Endothelial cell of umbilical vein (primary cell): ENCODE data around the gene PPP1R7. TPM values are rescaled to one million over a fixed set of nuclear protein-coding genes. Genes with fewer than 3 reads are reported as not detected.
A peak's percentile ranks its signal among the peaks of the same experiment; 100 is the strongest.
"Not testable (repeated sequence)": the region's sequence is repeated elsewhere in the genome, so short reads cannot be mapped to it uniquely, and the experiment has no call there.

ENCODE experiments used
- BruUV-seq: library from RNA; stranded (reverse); fragments of 400-500 nt; replicated peaks from 2 replicates; lab custom pipeline; 2021; lab: Mats Ljungman, UMichigan
- CTCF ChIA-PET: fragments of 300-600, 350-600 bp; sonication (Branson Sonifier 250); formaldehyde crosslinking; loops from one replicate; lab custom pipeline; 2021; ENCODE audit warnings: antibody characterized with exemption, inconsistent platforms; lab: Charles Lee
- POLR2A ChIA-PET: fragments of 300-600, 350-600 bp; sonication (Branson Sonifier 250); formaldehyde crosslinking; loops from one replicate; lab custom pipeline; 2021; ENCODE audit warnings: antibody characterized with exemption, inconsistent platforms; lab: Charles Lee
- DNase-seq: peaks from one replicate; pipeline ENCODE4 v3.0.0-alpha.2; 2011; ENCODE audit warnings: low read depth, low spot score
- FAIRE-seq: peaks from 2 replicates; lab custom pipeline; 2011; peaks lifted over from hg19 to GRCh38; lab: Jason Lieb, UNC
- H2AFZ ChIP-seq: 2 replicates; pipeline ENCODE4 v1.6.0; 2012; ENCODE audit warnings: low read depth, low read length, control low read depth, inconsistent platforms
- H3K27ac ChIP-seq: 2 replicates; pipeline ENCODE4 v1.5.1; 2011; ENCODE audit warnings: low read depth, mild to moderate bottlenecking, control low read depth, low read length, moderate library complexity; ENCODE audit not compliant: insufficient read depth
- H3K27me3 ChIP-seq, 2 experiments: 2 replicates each; pipeline versions ENCODE4 v1.6.0 to v1.6.1; 2011; ENCODE audit warnings: low read length in 2 of 2, mixed read lengths in 1 of 2; ENCODE audit not compliant: control insufficient read depth in 2 of 2, insufficient read depth in 2 of 2
- H3K36me3 ChIP-seq, 2 experiments: 2 replicates in 1 of 2; 3 replicates in 1 of 2; pipeline ENCODE4 v1.5.1; 2011; ENCODE audit warnings: low read length in 2 of 2, mild to moderate bottlenecking in 1 of 2, moderate library complexity in 1 of 2; ENCODE audit not compliant: control insufficient read depth in 2 of 2, insufficient read depth in 2 of 2; ENCODE audit errors: extremely low read depth in 1 of 2
- H3K4me1 ChIP-seq: 3 replicates; pipeline ENCODE4 v1.5.1; 2011; ENCODE audit warnings: mild to moderate bottlenecking, low read length; ENCODE audit not compliant: control insufficient read depth, insufficient read depth; ENCODE audit errors: extremely low read depth
- H3K4me2 ChIP-seq: 2 replicates; pipeline ENCODE4 v1.6.1; 2011; ENCODE audit warnings: low read length, control low read depth, mixed read lengths; ENCODE audit not compliant: insufficient read depth
- H3K4me3 ChIP-seq, 3 experiments: fragments of 200-600 bp in 1 of 3; sonication (generic), shearing (Covaris generic) in 1 of 3; replicated peaks in 1 of 3; 2 replicates each; pipeline ENCODE4 v1.5.1; 2011 to 2016; ENCODE audit warnings: control low read depth in 3 of 3, low read length in 3 of 3, mild to moderate bottlenecking in 2 of 3, inconsistent platforms in 1 of 3, low read depth in 1 of 3, moderate library complexity in 1 of 3; ENCODE audit not compliant: insufficient read depth in 1 of 3
- H3K79me2 ChIP-seq: 2 replicates; pipeline ENCODE4 v1.6.0; 2012; ENCODE audit warnings: low read length, inconsistent platforms; ENCODE audit not compliant: control insufficient read depth, insufficient read depth
- H3K9ac ChIP-seq: replicated peaks from 2 replicates; pipeline ENCODE3; 2011; ENCODE audit warnings: low read length, control low read depth; ENCODE audit not compliant: insufficient read depth; ENCODE audit errors: extremely low read depth
- H3K9me1 ChIP-seq: replicated peaks from 3 replicates; pipeline ENCODE4 v1.6.0; 2011; ENCODE audit warnings: mild to moderate bottlenecking, low read length; ENCODE audit not compliant: control insufficient read depth, insufficient read depth; ENCODE audit errors: extremely low read depth
- H3K9me3 ChIP-seq: replicated peaks from 2 replicates; pipeline ENCODE4 v1.5.1; 2012; ENCODE audit warnings: low read length, inconsistent platforms; ENCODE audit not compliant: control insufficient read depth, insufficient read depth
- H4K20me1 ChIP-seq: replicated peaks from 2 replicates; pipeline ENCODE3; 2011; ENCODE audit warnings: mild to moderate bottlenecking, low read length; ENCODE audit not compliant: control insufficient read depth, insufficient read depth; ENCODE audit errors: extremely low read depth
- POLR2A ChIP-seq: IDR thresholded peaks from 2 replicates; pipeline ENCODE4 v1.6.1; 2012; ENCODE audit warnings: low read depth, mild to moderate bottlenecking, control low read depth, low read length
- dilution Hi-C: fragments of 300-500 bp; cut with MboI; formaldehyde crosslinking; loops from one replicate; pipeline ENCODE4 v1.15.0; 2019; ENCODE audit warnings: low sequenced_read_pairs; ENCODE audit not compliant: extremely low pct_ligation_motif_present
- intact Hi-C: fragments of 100-400 bp; cut with micrococcal nuclease; formaldehyde crosslinking; loops from one replicate; pipeline ENCODE4 v1.10.0; 2022
- polyA plus RNA-seq, 4 experiments: library from polyadenylated mRNA; depleted of rRNA in 3 of 4; stranded (reverse) in 3 of 4; unstranded in 1 of 4; fragments of >200 nt; gene quantifications; 2 replicates each; pipeline versions ENCODE4 v1.2.1 to v1.2.3, GENCODE V29; 2011 to 2012; ENCODE audit warnings: missing spikeins in 1 of 4
- total RNA-seq: library from RNA; stranded (reverse); gene quantifications from 2 replicates; pipeline ENCODE4 v1.2.3, GENCODE V29; 2021

PPP1R7 gene
- total and polyA plus RNA-seq, 2 donors (not counting 3 experiments of a cell fraction or from before 2014, with no cell fraction given), result 30.3 to 60.8 TPM

DNA sequence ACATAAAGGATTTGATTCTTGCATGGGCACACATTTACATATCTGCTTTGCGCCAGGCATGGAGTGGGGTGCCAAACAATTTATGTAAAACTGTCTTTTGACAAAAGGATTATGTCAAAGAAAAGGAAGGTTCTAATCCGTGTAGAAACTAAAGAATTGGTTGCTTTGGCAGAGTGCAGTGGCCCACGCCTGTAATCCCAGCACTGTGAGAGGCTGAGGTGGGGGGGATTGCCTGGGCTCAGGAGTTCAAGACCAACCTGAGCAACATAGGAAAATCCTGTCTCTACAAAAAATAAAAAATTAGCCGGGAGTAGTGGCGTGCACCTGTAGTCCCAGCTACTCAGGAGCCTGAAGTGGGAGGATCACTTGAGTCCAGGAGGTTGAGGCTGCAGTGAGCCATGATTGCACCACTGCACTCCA is 47.1 kb upstream of the PPP1R7 start:
- H3K9me3 ChIP-seq, result no peaks in the 10 kb centered on the region
- POLR2A ChIA-PET, result no interaction called here
- dilution Hi-C loops (no loop called here), intact Hi-C loops (loop anchor here (2.0 to 5.0 kb wide), 2 partner anchors 112 to 119 kb away; no protein-coding TSS in a partner anchor)
- H2AFZ ChIP-seq, result peak overlapping the region; percentile 97
- H3K4me2 ChIP-seq, result peak overlapping the region; percentile 97
- H3K36me3 ChIP-seq, result no peaks in the 10 kb centered on the region
- CTCF ChIA-PET, result no interaction called here
- DNase-seq (no peak), FAIRE-seq (peak; percentile 33)
- peak overlapping the region; percentile 70 to 99 (median 84) for H3K4me3 ChIP-seq
- BruUV-seq, result no TSS peak
- peak overlapping the region; percentile 72 for H3K27ac ChIP-seq
- no peaks in the 10 kb centered on the region for H4K20me1 ChIP-seq
- H3K9me1 ChIP-seq, result no peaks in the 10 kb centered on the region
- H3K9ac ChIP-seq, result no peak overlapping the region
- H3K27me3 ChIP-seq, result no peaks in the 10 kb centered on the region
- TF ChIP-seq POLR2A, result no peak
- peaks cover 22% of the 10 kb centered on the region for H3K79me2 ChIP-seq
- peaks cover 12% of the 10 kb centered on the region for H3K4me1 ChIP-seq

DNA sequence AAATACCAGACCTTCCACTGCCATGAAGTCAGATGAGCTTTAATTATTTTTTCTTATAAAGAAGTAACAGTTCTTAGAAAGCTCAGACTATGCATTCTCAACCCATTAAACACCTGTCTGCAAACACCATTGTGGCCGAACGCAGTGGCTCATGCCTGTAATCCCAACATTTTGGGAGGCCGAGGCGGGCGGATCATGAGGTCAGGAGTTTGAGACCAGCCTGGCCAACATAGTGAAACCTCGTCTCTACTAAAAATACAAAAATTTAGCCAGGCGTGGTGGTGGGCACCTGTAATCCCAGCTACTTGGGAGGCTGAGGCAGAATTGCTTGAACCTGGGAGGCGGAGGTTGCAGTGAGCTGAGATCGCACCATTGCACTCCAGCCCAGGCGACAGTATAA is 45.7 kb upstream of the PPP1R7 start:
- H3K4me3 ChIP-seq, H3K9ac ChIP-seq, CTCF ChIA-PET, H3K27me3 ChIP-seq, H3K9me1 ChIP-seq, H4K20me1 ChIP-seq, POLR2A ChIA-PET, H3K36me3 ChIP-seq, H3K27ac ChIP-seq, H2AFZ ChIP-seq, BruUV-seq, FAIRE-seq, dilution Hi-C loops, H3K4me2 ChIP-seq, H3K9me3 ChIP-seq, DNase-seq: not testable (repeated sequence)
- peaks cover 12% of the 10 kb centered on the region for H3K4me1 ChIP-seq
- intact Hi-C loops, result loop anchor here (5.0 kb wide), 1 partner anchor 118 kb away; no protein-coding TSS in a partner anchor
- H3K79me2 ChIP-seq, result peaks cover 17% of the 10 kb centered on the region
